Measurements from ENCODE around the gene ESPN. TPM values are rescaled to one million over a fixed set of nuclear protein-coding genes. Genes with fewer than 3 reads are reported as not detected.

Gene ESPN
- total and polyA plus RNA-seq, 10 of the 15 experiments (the other 5 are each of a cell fraction or from before 2014, with no cell fraction given) = 0.18 to 0.71 (median 0.59) TPM; not detected in 7

DNA sequence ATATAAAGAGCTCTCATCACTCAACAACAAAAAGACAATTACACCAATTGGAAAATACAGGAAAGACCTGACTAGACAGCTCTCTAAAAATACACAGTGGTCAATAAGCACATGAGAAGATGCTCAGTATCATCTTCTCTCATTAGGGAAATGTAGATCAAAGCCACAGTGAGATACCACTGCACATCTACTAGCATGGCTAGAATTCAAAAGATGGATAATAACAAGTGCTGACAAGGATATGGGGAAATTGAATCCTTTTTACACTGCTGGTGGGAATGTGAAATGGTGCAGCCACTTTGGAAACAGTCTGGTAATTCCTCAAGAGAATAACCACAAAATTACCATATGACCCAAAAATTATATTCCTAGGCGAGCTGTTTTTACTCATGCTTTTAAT, 40.4 kb upstream of the ESPN start:
- CTCF ChIA-PET = interaction anchor here (1.6 kb wide), 1 partner anchor 10 kb away, joined by 4 read pairs; the partner anchor contains the start of gene ACOT7
- no TSS peak for BruUV-seq (replicated peaks)
- H3K4me1 ChIP-seq (ENCODE audit: control insufficient read depth, insufficient read depth, low read length) = no peaks in the 10 kb centered on the region
- no peaks in the 10 kb centered on the region for H3K27me3 ChIP-seq (replicated peaks in 1 of 2; ENCODE audit: control insufficient read depth in 2 of 2, insufficient read depth in 2 of 2, low read length in 1 of 2)
- intact Hi-C loops (cut with micrococcal nuclease; ENCODE audit: unreplicated experiment) (no loop called here), in situ Hi-C loops (cut with MboI) (no loop called here)
- H3K4me2 ChIP-seq (ENCODE audit: control insufficient read depth, insufficient read depth) = no peak overlapping the region
- DNase-seq (ENCODE audit: low read depth, low spot score) (no peak), ATAC-seq (no peak), FAIRE-seq (no peak)
- RAD21 ChIA-PET (ENCODE audit: unreplicated experiment) = no interaction called here
- no peak overlapping the region for H2AFZ ChIP-seq (ENCODE audit: control insufficient read depth, low read depth, low read length)
- no peaks in the 10 kb centered on the region for H4K20me1 ChIP-seq (ENCODE audit: control insufficient read depth, insufficient read depth)
- H3K4me3 ChIP-seq = no peak overlapping the region
- TF ChIP-seq, protein P1, sequence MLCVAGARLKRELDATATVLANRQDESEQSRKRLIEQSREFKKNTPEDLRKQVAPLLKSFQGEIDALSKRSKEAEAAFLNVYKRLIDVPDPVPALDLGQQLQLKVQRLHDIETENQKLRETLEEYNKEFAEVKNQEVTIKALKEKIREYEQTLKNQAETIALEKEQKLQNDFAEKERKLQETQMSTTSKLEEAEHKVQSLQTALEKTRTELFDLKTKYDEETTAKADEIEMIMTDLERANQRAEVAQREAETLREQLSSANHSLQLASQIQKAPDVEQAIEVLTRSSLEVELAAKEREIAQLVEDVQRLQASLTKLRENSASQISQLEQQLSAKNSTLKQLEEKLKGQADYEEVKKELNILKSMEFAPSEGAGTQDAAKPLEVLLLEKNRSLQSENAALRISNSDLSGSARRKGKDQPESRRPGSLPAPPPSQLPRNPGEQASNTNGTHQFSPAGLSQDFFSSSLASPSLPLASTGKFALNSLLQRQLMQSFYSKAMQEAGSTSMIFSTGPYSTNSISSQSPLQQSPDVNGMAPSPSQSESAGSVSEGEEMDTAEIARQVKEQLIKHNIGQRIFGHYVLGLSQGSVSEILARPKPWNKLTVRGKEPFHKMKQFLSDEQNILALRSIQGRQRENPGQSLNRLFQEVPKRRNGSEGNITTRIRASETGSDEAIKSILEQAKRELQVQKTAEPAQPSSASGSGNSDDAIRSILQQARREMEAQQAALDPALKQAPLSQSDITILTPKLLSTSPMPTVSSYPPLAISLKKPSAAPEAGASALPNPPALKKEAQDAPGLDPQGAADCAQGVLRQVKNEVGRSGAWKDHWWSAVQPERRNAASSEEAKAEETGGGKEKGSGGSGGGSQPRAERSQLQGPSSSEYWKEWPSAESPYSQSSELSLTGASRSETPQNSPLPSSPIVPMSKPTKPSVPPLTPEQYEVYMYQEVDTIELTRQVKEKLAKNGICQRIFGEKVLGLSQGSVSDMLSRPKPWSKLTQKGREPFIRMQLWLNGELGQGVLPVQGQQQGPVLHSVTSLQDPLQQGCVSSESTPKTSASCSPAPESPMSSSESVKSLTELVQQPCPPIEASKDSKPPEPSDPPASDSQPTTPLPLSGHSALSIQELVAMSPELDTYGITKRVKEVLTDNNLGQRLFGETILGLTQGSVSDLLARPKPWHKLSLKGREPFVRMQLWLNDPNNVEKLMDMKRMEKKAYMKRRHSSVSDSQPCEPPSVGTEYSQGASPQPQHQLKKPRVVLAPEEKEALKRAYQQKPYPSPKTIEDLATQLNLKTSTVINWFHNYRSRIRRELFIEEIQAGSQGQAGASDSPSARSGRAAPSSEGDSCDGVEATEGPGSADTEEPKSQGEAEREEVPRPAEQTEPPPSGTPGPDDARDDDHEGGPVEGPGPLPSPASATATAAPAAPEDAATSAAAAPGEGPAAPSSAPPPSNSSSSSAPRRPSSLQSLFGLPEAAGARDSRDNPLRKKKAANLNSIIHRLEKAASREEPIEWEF (IDR thresholded peaks at IDR 0.05; ENCODE audit: insufficient replicate concordance, low read depth, low read length) = no peak
- no peak for TF ChIP-seq SUZ12 (IDR thresholded peaks at IDR 0.05; ENCODE audit: unreplicated experiment)
- no peak for TF ChIP-seq ZNF622 (IDR thresholded peaks at IDR 0.05)
- no peak for TF ChIP-seq RCOR1 (conservative IDR thresholded peaks at IDR 0.05; ENCODE audit: low read depth, low read length)
- TF ChIP-seq RUNX3 (IDR thresholded peaks at IDR 0.05; ENCODE audit: low read length) = no peak
- TF ChIP-seq, protein P2, sequence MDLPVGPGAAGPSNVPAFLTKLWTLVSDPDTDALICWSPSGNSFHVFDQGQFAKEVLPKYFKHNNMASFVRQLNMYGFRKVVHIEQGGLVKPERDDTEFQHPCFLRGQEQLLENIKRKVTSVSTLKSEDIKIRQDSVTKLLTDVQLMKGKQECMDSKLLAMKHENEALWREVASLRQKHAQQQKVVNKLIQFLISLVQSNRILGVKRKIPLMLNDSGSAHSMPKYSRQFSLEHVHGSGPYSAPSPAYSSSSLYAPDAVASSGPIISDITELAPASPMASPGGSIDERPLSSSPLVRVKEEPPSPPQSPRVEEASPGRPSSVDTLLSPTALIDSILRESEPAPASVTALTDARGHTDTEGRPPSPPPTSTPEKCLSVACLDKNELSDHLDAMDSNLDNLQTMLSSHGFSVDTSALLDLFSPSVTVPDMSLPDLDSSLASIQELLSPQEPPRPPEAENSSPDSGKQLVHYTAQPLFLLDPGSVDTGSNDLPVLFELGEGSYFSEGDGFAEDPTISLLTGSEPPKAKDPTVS (IDR thresholded peaks at IDR 0.05; ENCODE audit: low read depth, low read length) = no peak
- no peak for TF ChIP-seq ZZZ3 (IDR thresholded peaks at IDR 0.05; ENCODE audit: control insufficient read depth, insufficient read length, low read depth)
- no peak for TF ChIP-seq HDAC6 (IDR thresholded peaks at IDR 0.05; ENCODE audit: unreplicated experiment)
- no peak overlapping the region for H3K9ac ChIP-seq (ENCODE audit: control insufficient read depth, insufficient read depth, low read length)
- WGBS (ENCODE audit: insufficient coverage, insufficient replicate concordance, low lambda C conversion rate, missing lambda C conversion rate) = 57% methylated on average over 1 of the region's 1 CpG
- POLR2A ChIA-PET = interaction anchor here (0.6 to 1.3 kb wide), 2 partner anchors 9 to 74 kb away, joined by 3 to 4 read pairs; partner anchors contain the start of gene ACOT7
- H3K27ac ChIP-seq (ENCODE audit: control insufficient read depth, insufficient read depth) = no peak overlapping the region
- no peaks in the 10 kb centered on the region for H3K9me3 ChIP-seq (replicated peaks; ENCODE audit: control insufficient read depth, insufficient read depth, low read length)
- H3K36me3 ChIP-seq (ENCODE audit: control insufficient read depth in 2 of 2, insufficient read depth in 2 of 2, low read length in 1 of 2) = peaks cover 0 to 1% of the 10 kb centered on the region in 2 experiments; a peak in 1 of 4 replicates
- peaks cover 11% of the 10 kb centered on the region for H3K79me2 ChIP-seq (ENCODE audit: control insufficient read depth, insufficient read depth, low read length)
- SMC1A ChIA-PET (ENCODE audit: uncharacterized antibody, unreplicated experiment) = interaction anchor here (0.8 to 2.2 kb wide), 5 partner anchors 10 to 24 kb away, joined by 3 to 8 read pairs (median 5); no protein-coding TSS in a partner anchor

All from GM12878 (cell line).